OCI-LY3 (cell line): ENCODE results near the gene UQCC2.

ENCODE experiments used
- H2AFZ ChIP-seq: fragments of 200-600, 300-600 bp; shearing (Covaris generic); 2 replicates; pipeline ENCODE4 v1.6.0; 2014; ENCODE audit warnings: antibody characterized with exemption, low read depth, low read length
- H3K27ac ChIP-seq: fragments of 200-600, 300-600 bp; sonication (generic); 2 replicates; pipeline ENCODE4 v1.5.1; 2014; ENCODE audit warnings: mild to moderate bottlenecking, low read length, moderate library complexity, mixed read lengths
- H3K27me3 ChIP-seq: fragments of 200-600, 300-600 bp; sonication (generic); 2 replicates; pipeline ENCODE4 v1.6.1; 2014; ENCODE audit warnings: low read depth, low read length, mixed read lengths
- H3K36me3 ChIP-seq: fragments of 200-600, 300-600 bp; sonication (generic); replicated peaks from 2 replicates; pipeline ENCODE3; 2014; ENCODE audit warnings: low read depth, low read length, mixed read lengths
- H3K4me1 ChIP-seq: fragments of 300-600, 200-600 bp; sonication (generic); 2 replicates; pipeline ENCODE4 v1.6.1; 2014; ENCODE audit warnings: low read length, mixed read lengths
- H3K4me2 ChIP-seq: fragments of 200-600, 300-600 bp; sonication (generic); 2 replicates; pipeline ENCODE4 v1.6.1; 2014; ENCODE audit warnings: low read length, mixed read lengths
- H3K4me3 ChIP-seq: fragments of 300-600, 200-600 bp; sonication (generic); 2 replicates; pipeline ENCODE4 v1.5.1; 2014; ENCODE audit warnings: antibody characterized with exemption, mild to moderate bottlenecking, low read length, moderate library complexity
- H3K79me2 ChIP-seq: fragments of 300-600, 200-600 bp; shearing (Covaris generic); 2 replicates; pipeline ENCODE4 v1.6.1; 2014; ENCODE audit warnings: mild to moderate bottlenecking, low read length, mixed read lengths
- H3K9ac ChIP-seq: fragments of 300-600, 200-600 bp; shearing (Covaris generic); 2 replicates; pipeline ENCODE4 v1.6.0; 2014; ENCODE audit warnings: mild to moderate bottlenecking, low read length, moderate library complexity
- H3K9me3 ChIP-seq: fragments of 200-600, 300-600 bp; shearing (Covaris generic); 2 replicates; pipeline ENCODE4 v1.6.1; 2014; ENCODE audit warnings: low read length, mixed read lengths; ENCODE audit not compliant: insufficient read depth
- H4K20me1 ChIP-seq: fragments of 200-600, 300-600 bp; sonication (generic); 2 replicates; pipeline ENCODE4 v1.6.1; 2016; ENCODE audit warnings: low read length, mixed read lengths; ENCODE audit not compliant: insufficient read depth
- CTCF ChIP-seq: fragments of 200-600, 300-600 bp; sonication (generic); IDR thresholded peaks from 2 replicates; pipeline ENCODE4 v1.5.1; 2014; ENCODE audit warnings: antibody characterized with exemption, low read length, low read depth
- EZH2phosphoT487 ChIP-seq: fragments of 200-600 bp; shearing (Covaris generic); IDR thresholded peaks from 2 replicates; pipeline ENCODE4 v1.6.1; 2018; ENCODE audit warnings: antibody characterized with exemption, mixed run types, low read depth

UQCC2 gene

GRCh38 chr6:33749401-33749800, 37.9 kb upstream of the UQCC2 start:
- Histone ChIP-seq H2AFZ (no peak overlapping the region), H3K27me3 (no peaks in the 10 kb centered on the region), H3K4me2 (no peak overlapping the region), H3K9ac (no peak overlapping the region), H3K79me2 (no peaks in the 10 kb centered on the region), H3K9me3 (no peaks in the 10 kb centered on the region), H3K4me3 (no peak overlapping the region), H3K4me1 (no peaks in the 10 kb centered on the region; the same call in 1 of the 2 replicates), H3K36me3 (no peaks in the 10 kb centered on the region), H4K20me1 (no peaks in the 10 kb centered on the region), H3K27ac (no peak overlapping the region)
- TF ChIP-seq EZH2phosphoT487 (no peak), CTCF (no peak)

DNA sequence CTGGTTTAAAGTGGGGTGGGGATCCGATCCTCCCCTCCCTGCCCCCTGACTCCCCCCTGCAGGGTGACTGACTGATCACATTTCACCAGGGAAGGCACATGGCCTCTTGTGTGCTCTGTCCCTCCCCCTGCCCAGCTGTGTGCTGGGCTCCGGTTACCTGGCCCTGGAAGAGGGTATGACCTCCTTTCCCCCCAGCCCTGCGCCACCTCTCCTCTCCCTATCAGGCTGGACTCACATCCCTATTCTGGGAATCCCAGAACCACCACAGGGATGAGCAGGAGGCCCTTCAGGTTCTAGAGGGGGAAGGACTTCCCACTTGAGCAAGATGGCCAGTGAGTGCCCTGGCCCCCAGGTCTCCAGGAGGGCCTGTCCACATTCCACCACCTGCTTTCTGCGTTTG, 37.3 kb upstream of the UQCC2 start:
- no peak overlapping the region for H3K4me2 ChIP-seq
- no peaks in the 10 kb centered on the region for H3K36me3 ChIP-seq
- H3K9ac ChIP-seq, result no peak overlapping the region
- no peak overlapping the region for H3K4me3 ChIP-seq
- no peaks in the 10 kb centered on the region for H4K20me1 ChIP-seq
- H3K27me3 ChIP-seq, result peaks cover 5% of the 10 kb centered on the region
- H3K4me1 ChIP-seq, result no peaks in the 10 kb centered on the region
- no peak for TF ChIP-seq EZH2phosphoT487
- TF ChIP-seq CTCF, result no peak
- H3K9me3 ChIP-seq, result no peaks in the 10 kb centered on the region
- H3K79me2 ChIP-seq, result no peaks in the 10 kb centered on the region
- no peak overlapping the region for H3K27ac ChIP-seq
- H2AFZ ChIP-seq, result no peak overlapping the region

DNA sequence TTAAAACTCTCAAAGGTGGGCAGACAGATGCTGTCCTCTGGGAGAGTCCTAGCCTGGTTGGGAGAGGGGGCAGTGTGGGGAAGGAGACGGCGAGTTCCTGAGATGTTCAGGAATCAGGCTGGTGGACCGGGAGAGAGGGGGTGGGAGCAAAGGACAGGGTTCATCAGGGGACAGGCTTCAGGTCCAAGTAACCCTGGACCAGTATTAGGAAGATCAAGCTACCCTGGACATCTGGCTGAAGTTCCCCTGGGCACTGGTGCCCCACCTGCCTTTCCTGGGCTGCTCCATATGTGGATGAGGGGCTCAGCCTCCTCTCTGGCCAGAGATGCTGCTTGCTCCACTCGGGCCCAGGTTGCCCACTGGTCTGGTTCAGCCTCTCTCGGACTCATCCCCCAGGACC, 36.3 kb upstream of the UQCC2 start:
- H3K36me3 ChIP-seq, result no peaks in the 10 kb centered on the region
- no peak overlapping the region for H2AFZ ChIP-seq
- H3K27ac ChIP-seq, result no peak overlapping the region
- H3K4me3 ChIP-seq, result no peak overlapping the region
- H3K27me3 ChIP-seq, result peaks cover 13% of the 10 kb centered on the region
- no peaks in the 10 kb centered on the region for H3K4me1 ChIP-seq
- H3K9me3 ChIP-seq, result no peaks in the 10 kb centered on the region
- no peak overlapping the region for H3K4me2 ChIP-seq
- TF ChIP-seq CTCF, result no peak
- no peak for TF ChIP-seq EZH2phosphoT487
- no peak overlapping the region for H3K9ac ChIP-seq
- no peaks in the 10 kb centered on the region for H4K20me1 ChIP-seq
- H3K79me2 ChIP-seq, result no peaks in the 10 kb centered on the region

GRCh38 chr6:33746651-33747100, 35.2 kb upstream of the UQCC2 start, which contains the start of gene IP6K3:
Gene IP6K3, minus strand, starts transcription at chr6:33746905. Its CDS starts 11,429 bp downstream, at chr6:33735476.
- H3K4me1 ChIP-seq, result no peaks in the 10 kb centered on the region
- no peak within 1 kb of the TSS for H3K4me3 ChIP-seq
- peaks cover 22% of the 10 kb centered on the region for H3K27me3 ChIP-seq
- no peaks in the 10 kb centered on the region for H4K20me1 ChIP-seq
- no peaks in the 10 kb centered on the region for H3K9me3 ChIP-seq
- H3K27ac ChIP-seq, result no peak within 1 kb of the TSS
- no peak within 1 kb of the TSS for H2AFZ ChIP-seq
- no peak within 1 kb of the TSS for H3K9ac ChIP-seq
- H3K36me3 ChIP-seq, result no peaks in the 10 kb centered on the region
- no peaks in the 10 kb centered on the region for H3K79me2 ChIP-seq
- H3K4me2 ChIP-seq, result no peak within 1 kb of the TSS
- TF ChIP-seq EZH2phosphoT487 (no peak), CTCF (no peak)
